Measurements from ENCODE around the gene SLC22A3.
A peak's percentile ranks its signal among the peaks of the same experiment; 100 is the strongest.

The SLC22A3 gene

DNA sequence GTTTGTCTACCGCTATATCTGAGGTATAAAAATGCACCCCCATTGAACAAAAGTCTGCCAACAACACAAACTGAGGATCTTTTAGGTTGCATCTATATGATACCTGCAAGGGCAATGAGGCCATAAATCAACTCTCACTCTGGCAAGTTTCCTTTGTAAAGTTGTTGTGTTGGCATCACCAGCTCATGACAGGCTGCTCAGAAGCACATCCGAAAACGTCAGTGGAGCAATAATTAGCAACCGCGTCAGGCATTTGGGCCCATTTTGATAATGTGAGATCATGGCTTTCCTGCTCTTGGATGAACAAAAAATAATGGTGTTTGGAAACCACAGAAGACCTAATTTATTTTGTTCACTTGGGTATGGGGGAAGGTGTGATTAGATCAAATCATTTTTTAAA is 12.0 kb upstream of the SLC22A3 start:
- Histone ChIP-seq H3K4me3 (ENCODE audit: low read depth, low read length) (no peak overlapping the region), H3K36me3 (ENCODE audit: control insufficient read depth, insufficient read depth, low read length) (no peaks in the 10 kb centered on the region), H3K27me3 (ENCODE audit: control insufficient read depth, insufficient read depth, low read length) (no peaks in the 10 kb centered on the region), H3K9ac (ENCODE audit: low read depth, low read length) (no peak overlapping the region), H3K4me1 (ENCODE audit: control insufficient read depth, insufficient read depth, low read length) (no peaks in the 10 kb centered on the region), H3K9me3 (ENCODE audit: control insufficient read depth, insufficient read depth, low read length) (no peaks in the 10 kb centered on the region), H3K27ac (ENCODE audit: low read depth, low read length) (no peak overlapping the region)

DNA sequence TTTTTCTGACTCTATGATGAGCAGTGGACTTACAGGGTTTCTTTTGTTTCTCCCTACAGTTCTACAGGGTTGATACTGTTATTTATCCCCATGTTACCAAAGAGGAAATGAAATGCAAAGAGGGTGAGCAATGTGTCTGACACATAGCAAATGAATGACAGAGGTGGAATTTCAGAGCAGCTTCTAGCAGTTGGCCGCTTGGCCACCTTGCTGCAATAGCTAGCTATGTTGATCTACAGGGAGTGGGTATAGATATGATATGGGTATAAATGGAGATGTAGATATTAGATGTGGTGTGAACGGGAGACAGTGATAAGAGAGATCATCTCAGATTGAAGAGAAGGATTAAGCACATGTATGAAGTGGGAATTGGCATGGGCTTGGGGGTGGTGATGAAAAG is 10.9 kb upstream of the SLC22A3 start:
- Histone ChIP-seq H3K9me3 (ENCODE audit: control insufficient read depth, insufficient read depth, low read length) (no peaks in the 10 kb centered on the region), H3K4me3 (ENCODE audit: low read depth, low read length) (no peak overlapping the region), H3K27me3 (ENCODE audit: control insufficient read depth, insufficient read depth, low read length) (no peaks in the 10 kb centered on the region), H3K27ac (ENCODE audit: low read depth, low read length) (no peak overlapping the region), H3K36me3 (ENCODE audit: control insufficient read depth, insufficient read depth, low read length) (no peaks in the 10 kb centered on the region), H3K9ac (ENCODE audit: low read depth, low read length) (no peak overlapping the region), H3K4me1 (ENCODE audit: control insufficient read depth, insufficient read depth, low read length) (no peaks in the 10 kb centered on the region)

DNA sequence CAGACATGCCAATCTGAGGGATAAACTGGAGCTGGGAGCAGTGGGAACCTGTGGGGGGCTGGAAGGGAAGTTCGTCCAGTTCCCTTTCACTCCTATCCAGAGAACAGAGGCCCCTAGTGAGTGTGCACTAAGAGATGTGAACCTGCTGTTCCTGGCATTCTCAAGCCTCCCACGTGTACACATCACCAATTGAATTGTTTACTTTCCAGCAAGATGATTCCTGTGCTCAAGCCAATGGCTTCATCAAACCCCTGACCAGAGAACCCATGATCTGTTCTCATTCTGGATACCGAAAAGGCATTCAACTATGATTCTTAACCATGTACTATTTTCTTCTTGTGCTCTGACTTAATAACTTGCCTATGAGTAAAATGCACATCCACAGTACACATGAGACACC is 10.2 kb upstream of the SLC22A3 start:
- no peaks in the 10 kb centered on the region; the same call in 1 of the 2 replicates for H3K27me3 ChIP-seq (ENCODE audit: control insufficient read depth, insufficient read depth, low read length)
- no peak overlapping the region for H3K4me3 ChIP-seq (ENCODE audit: low read depth, low read length)
- no peaks in the 10 kb centered on the region for H3K36me3 ChIP-seq (ENCODE audit: control insufficient read depth, insufficient read depth, low read length)
- no peak overlapping the region for H3K9ac ChIP-seq (ENCODE audit: low read depth, low read length)
- no peaks in the 10 kb centered on the region for H3K4me1 ChIP-seq (ENCODE audit: control insufficient read depth, insufficient read depth, low read length)
- H3K27ac ChIP-seq (ENCODE audit: low read depth, low read length) = no peak overlapping the region
- no peaks in the 10 kb centered on the region for H3K9me3 ChIP-seq (ENCODE audit: control insufficient read depth, insufficient read depth, low read length)

DNA sequence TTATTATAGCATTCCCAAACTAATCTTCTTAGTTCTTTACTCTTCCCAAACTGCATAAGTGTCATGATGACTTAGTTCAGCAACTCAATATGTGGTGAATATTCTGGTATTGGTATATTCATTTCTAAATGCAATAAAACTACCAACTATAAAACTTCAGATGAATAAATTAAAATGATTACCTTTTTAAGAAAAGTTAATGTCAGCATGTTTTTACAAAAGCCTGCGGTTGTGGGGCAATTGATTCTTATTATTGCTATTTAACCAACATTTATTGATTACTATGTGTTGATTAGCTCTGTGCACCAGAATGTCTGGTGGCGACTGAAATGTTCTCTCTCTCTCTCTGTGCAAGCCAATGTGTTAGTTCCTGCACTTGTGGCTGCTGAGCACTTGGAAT is 5.0 kb upstream of the SLC22A3 start:
- Histone ChIP-seq H3K9ac (ENCODE audit: low read depth, low read length) (no peak overlapping the region), H3K9me3 (ENCODE audit: control insufficient read depth, insufficient read depth, low read length) (no peaks in the 10 kb centered on the region), H3K4me1 (ENCODE audit: control insufficient read depth, insufficient read depth, low read length) (no peaks in the 10 kb centered on the region), H3K4me3 (ENCODE audit: low read depth, low read length) (no peak overlapping the region), H3K36me3 (ENCODE audit: control insufficient read depth, insufficient read depth, low read length) (no peaks in the 10 kb centered on the region), H3K27me3 (ENCODE audit: control insufficient read depth, insufficient read depth, low read length) (peaks cover 24% of the 10 kb centered on the region), H3K27ac (ENCODE audit: low read depth, low read length) (no peak overlapping the region)

DNA sequence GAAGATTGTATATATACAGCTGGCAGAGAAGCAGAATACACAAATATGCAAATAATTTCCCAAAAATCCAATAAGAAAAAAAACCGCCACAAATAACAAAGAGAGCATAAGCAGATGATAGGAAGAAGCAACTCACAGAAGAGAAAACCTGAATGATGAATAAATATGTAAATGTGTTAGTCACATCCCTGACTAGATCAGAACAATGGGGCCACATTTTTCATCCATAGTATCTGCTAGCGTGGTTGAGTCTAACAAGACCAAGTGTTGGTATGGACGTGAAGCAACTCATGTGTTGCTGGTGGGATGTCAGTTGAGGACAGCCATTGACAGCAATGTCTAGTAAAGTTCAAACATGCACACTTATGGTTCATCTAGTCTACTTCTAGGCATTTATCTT is 3.9 kb upstream of the SLC22A3 start:
- no peaks in the 10 kb centered on the region for H3K4me1 ChIP-seq (ENCODE audit: control insufficient read depth, insufficient read depth, low read length)
- peaks cover 36% of the 10 kb centered on the region for H3K27me3 ChIP-seq (ENCODE audit: control insufficient read depth, insufficient read depth, low read length)
- H3K9ac ChIP-seq (ENCODE audit: low read depth, low read length) = no peak overlapping the region
- H3K4me3 ChIP-seq (ENCODE audit: low read depth, low read length) = no peak overlapping the region
- H3K36me3 ChIP-seq (ENCODE audit: control insufficient read depth, insufficient read depth, low read length) = no peaks in the 10 kb centered on the region
- no peak overlapping the region for H3K27ac ChIP-seq (ENCODE audit: low read depth, low read length)
- no peaks in the 10 kb centered on the region for H3K9me3 ChIP-seq (ENCODE audit: control insufficient read depth, insufficient read depth, low read length)

DNA sequence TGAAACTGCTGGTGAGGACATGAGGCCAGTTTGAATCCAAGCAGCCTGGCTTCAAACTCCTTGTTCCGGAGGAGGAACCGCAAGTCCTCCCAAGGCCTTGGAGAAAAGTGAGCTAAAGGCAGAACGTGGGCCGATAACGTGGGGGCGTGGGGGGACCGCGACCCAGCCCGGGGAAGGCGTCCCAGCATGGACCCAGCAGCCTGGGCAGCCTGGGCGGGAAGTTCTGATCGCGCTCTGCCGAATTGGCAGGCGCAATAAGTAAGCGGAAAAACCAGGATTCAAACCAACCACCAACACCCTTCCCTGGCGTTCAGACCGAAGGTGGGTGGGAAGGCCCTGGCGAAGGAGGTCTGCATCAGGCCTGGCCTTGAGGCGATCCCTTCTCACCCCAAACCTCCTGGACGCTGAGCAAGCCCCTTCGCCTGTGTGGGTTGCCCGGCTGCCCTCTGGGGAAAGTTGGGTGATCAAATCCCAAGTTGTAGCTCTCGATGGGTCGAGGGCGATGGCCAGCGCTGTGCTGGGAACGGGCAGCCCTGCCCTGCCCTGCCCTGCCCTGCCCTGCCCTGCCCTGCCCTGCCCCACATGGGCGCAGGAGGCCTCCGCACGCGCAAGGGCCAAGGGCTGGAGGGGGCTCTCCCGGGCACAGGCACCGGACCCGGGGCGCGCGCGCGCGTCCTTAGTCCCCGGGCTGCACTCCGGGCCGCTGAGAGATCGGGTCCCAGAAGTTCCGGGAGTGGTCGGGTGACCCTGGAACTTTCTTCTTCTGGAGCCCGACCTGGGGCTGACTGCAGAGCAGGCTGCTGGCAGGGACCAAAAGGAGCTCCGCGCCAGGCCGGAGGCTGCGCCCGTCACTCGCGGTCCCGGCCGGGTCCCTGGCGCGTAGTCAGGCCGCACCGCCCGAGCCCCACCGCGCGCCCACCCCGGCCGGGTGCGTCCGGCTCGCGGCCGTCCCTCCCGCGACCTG is 637 bp upstream of the SLC22A3 start:
- Histone ChIP-seq H3K4me1 (ENCODE audit: control insufficient read depth, insufficient read depth, low read length) (peaks cover 11% of the 10 kb centered on the region), H3K4me3 (ENCODE audit: low read depth, low read length) (peak overlapping the region; percentile 58; the same call in 1 of the 2 replicates), H3K36me3 (ENCODE audit: control insufficient read depth, insufficient read depth, low read length) (no peaks in the 10 kb centered on the region), H3K27ac (ENCODE audit: low read depth, low read length) (no peak overlapping the region), H3K27me3 (ENCODE audit: control insufficient read depth, insufficient read depth, low read length) (peaks cover 51% of the 10 kb centered on the region), H3K9me3 (ENCODE audit: control insufficient read depth, insufficient read depth, low read length) (no peaks in the 10 kb centered on the region), H3K9ac (ENCODE audit: low read depth, low read length) (0 out of 2 replicates have a peak overlapping the region, but pooled peaks have one; percentile 30)

DNA sequence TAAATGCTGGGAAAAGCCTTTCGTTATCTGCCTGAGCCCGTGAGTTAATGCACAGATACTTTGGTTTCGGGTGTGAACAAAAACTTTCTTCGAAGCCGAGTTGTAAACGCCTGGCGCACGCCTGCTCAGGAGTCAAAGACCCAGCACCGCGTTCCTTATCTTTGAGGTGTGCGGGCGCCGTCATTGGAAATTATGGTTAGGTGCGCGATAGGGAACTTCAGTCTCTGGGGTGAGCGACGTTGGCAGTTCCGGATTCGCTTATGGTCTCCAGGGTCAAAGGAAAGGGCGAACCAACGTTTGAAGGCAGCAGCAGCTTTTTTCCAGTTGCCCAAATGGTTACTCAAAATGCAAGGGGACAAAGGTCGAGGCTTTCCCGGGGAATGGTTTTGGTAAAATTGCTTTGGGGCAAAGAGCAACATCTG is 853 bp downstream of the SLC22A3 start:
- Histone ChIP-seq H3K9ac (ENCODE audit: low read depth, low read length) (0 out of 2 replicates have a peak overlapping the region, but pooled peaks have one; percentile 2), H3K36me3 (ENCODE audit: control insufficient read depth, insufficient read depth, low read length) (no peaks in the 10 kb centered on the region), H3K4me1 (ENCODE audit: control insufficient read depth, insufficient read depth, low read length) (peaks cover 11% of the 10 kb centered on the region), H3K27me3 (ENCODE audit: control insufficient read depth, insufficient read depth, low read length) (peaks cover 51% of the 10 kb centered on the region), H3K4me3 (ENCODE audit: low read depth, low read length) (peak overlapping the region; percentile 58), H3K9me3 (ENCODE audit: control insufficient read depth, insufficient read depth, low read length) (no peaks in the 10 kb centered on the region), H3K27ac (ENCODE audit: low read depth, low read length) (no peak overlapping the region)

DNA sequence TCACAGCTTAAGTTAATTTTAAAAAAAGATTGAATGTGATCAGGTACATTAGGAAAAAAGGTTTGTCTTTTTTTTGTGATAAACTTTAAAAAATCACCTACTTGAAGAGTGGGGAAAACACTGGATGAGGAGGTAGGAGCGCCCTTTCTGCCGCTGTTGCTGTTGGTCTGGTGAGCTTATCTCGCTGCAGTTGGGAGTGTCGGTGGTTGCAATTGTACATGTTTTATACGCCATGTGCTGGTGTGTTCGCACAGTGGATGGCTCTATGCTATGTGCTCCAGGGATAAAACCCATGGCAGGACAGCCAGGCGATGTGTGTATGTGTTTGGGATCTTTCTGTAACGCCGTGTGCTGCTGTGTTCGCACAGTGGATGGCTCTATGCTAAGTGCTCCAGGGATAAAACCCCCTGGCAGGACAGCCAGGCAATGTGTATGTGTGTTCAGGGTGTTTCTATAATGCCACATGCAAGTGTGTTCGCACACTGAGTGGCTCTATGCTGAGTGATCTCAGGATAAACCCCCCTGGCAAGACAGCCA is 1.7 kb downstream of the SLC22A3 start:
- no peaks in the 10 kb centered on the region for H3K9me3 ChIP-seq (ENCODE audit: control insufficient read depth, insufficient read depth, low read length)
- no peaks in the 10 kb centered on the region for H3K36me3 ChIP-seq (ENCODE audit: control insufficient read depth, insufficient read depth, low read length)
- H3K4me1 ChIP-seq (ENCODE audit: control insufficient read depth, insufficient read depth, low read length) = peaks cover 11% of the 10 kb centered on the region
- no peak overlapping the region for H3K27ac ChIP-seq (ENCODE audit: low read depth, low read length)
- no peak overlapping the region for H3K9ac ChIP-seq (ENCODE audit: low read depth, low read length)
- H3K4me3 ChIP-seq (ENCODE audit: low read depth, low read length) = peak overlapping the region; percentile 58
- peaks cover 51% of the 10 kb centered on the region for H3K27me3 ChIP-seq (ENCODE audit: control insufficient read depth, insufficient read depth, low read length)

DNA sequence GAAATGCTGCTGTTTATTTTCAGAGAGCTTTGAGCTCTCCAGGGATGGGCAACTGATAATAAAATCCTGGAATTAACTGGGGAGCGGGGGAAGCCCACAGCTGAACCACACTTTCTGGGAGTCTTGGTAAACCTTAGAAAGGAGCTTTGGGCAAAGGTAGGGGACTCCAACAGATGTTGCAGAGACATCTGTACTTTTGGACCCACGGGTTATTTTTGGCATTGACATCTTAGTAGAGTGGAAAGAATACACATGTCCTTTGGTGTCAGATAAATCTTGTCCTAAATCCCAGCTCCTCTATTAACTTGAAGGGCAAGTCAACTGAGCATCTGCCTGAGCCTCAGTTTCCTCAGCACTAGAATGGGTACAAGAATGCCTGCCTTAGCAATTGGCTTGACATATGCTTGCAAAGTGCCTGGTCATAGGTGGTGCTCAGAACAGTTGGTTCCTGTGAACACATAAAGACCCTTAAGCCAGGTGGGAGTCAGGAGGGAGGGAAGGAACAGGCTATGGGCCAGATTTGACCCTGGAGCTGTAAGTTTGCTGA is 5.8 kb downstream of the SLC22A3 start:
- peaks cover 18% of the 10 kb centered on the region for H3K27me3 ChIP-seq (ENCODE audit: control insufficient read depth, insufficient read depth, low read length)
- H3K27ac ChIP-seq (ENCODE audit: low read depth, low read length) = no peak overlapping the region

DNA sequence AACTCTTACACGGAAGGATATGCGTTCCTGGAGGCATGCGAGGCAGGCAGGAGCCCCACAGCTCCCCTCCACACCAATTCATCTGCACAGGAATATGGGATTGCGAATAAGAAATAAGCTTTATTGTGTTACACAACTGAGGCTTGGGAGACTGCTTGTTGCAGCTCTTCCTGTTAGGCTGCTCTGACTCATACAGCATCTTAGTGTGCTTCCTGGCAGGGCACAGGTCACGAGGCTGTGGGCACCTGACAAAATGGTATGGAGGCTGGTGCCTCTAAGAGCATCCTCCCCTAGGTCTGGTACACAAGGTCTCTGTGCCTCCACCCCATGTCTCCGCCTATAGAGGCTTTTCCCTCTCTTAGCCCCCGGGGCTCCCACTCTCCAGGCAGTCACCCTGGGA is 6.8 kb downstream of the SLC22A3 start:
- peaks cover 8% of the 10 kb centered on the region for H3K27me3 ChIP-seq (ENCODE audit: control insufficient read depth, insufficient read depth, low read length)
- no peak overlapping the region for H3K27ac ChIP-seq (ENCODE audit: low read depth, low read length)
- no peaks in the 10 kb centered on the region for H3K36me3 ChIP-seq (ENCODE audit: control insufficient read depth, insufficient read depth, low read length)
- H3K4me1 ChIP-seq (ENCODE audit: control insufficient read depth, insufficient read depth, low read length) = peaks cover 7% of the 10 kb centered on the region
- no peaks in the 10 kb centered on the region for H3K9me3 ChIP-seq (ENCODE audit: control insufficient read depth, insufficient read depth, low read length)
- no peak overlapping the region for H3K9ac ChIP-seq (ENCODE audit: low read depth, low read length)
- no peak overlapping the region for H3K4me3 ChIP-seq (ENCODE audit: low read depth, low read length)

More for the DNA sequence above, 5.8 kb downstream of the SLC22A3 start:
- Histone ChIP-seq H3K9me3 (ENCODE audit: control insufficient read depth, insufficient read depth, low read length) (no peaks in the 10 kb centered on the region), H3K4me3 (ENCODE audit: low read depth, low read length) (no peak overlapping the region), H3K36me3 (ENCODE audit: control insufficient read depth, insufficient read depth, low read length) (no peaks in the 10 kb centered on the region), H3K4me1 (ENCODE audit: control insufficient read depth, insufficient read depth, low read length) (peaks cover 11% of the 10 kb centered on the region), H3K9ac (ENCODE audit: low read depth, low read length) (no peak overlapping the region)

All from HUES48 (cell line).